ENCODE results near the gene TAS1R3.

The TAS1R3 gene

DNA sequence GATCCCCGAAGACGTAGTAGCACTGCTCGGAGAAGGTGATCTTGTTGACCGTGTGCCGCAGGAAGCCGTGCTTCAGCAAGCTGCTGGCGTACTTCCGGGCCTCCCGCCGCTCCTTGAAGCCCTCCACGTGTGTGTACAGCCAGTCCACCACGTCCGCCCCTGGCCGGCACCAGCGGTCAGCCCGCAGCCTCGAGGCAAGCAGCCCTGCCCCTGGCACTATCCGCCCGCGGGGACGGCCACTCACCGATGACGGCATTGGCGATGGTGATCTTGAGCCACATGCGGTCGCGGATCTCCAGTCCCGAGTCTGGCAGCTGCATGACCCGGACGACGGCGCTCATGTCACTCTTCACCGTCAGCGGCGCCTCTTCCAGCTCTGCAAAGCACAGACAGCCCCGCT lies 7.2 kb downstream of the TAS1R3 start:
- no peak overlapping the region for H3K4me3 ChIP-seq (ENCODE audit: low read length)
- peaks cover 5% of the 10 kb centered on the region; the same call in 1 of the 2 replicates for H4K20me1 ChIP-seq (ENCODE audit: control insufficient read depth, insufficient read depth, low read depth, low read length)
- no peak overlapping the region for H3K4me2 ChIP-seq (ENCODE audit: low read length)
- peaks cover 29% of the 10 kb centered on the region for H3K36me3 ChIP-seq (ENCODE audit: control insufficient read depth, low read length)
- H3K9me3 ChIP-seq (ENCODE audit: control insufficient read depth, insufficient read depth, low read length) = peaks cover 5% of the 10 kb centered on the region; the same call in 1 of the 2 replicates
- no peaks in the 10 kb centered on the region for H3F3A ChIP-seq (ENCODE audit: control insufficient read depth, insufficient read depth)
- H3K79me2 ChIP-seq (ENCODE audit: control insufficient read depth, low read length) = peaks cover 1% of the 10 kb centered on the region
- H3K4me1 ChIP-seq (ENCODE audit: control insufficient read depth, low read length) = no peaks in the 10 kb centered on the region
- TF ChIP-seq EZH2phosphoT487 (IDR thresholded peaks at IDR 0.05; ENCODE audit: borderline replicate concordance, low read length) = no peak
- TF ChIP-seq, protein P1, sequence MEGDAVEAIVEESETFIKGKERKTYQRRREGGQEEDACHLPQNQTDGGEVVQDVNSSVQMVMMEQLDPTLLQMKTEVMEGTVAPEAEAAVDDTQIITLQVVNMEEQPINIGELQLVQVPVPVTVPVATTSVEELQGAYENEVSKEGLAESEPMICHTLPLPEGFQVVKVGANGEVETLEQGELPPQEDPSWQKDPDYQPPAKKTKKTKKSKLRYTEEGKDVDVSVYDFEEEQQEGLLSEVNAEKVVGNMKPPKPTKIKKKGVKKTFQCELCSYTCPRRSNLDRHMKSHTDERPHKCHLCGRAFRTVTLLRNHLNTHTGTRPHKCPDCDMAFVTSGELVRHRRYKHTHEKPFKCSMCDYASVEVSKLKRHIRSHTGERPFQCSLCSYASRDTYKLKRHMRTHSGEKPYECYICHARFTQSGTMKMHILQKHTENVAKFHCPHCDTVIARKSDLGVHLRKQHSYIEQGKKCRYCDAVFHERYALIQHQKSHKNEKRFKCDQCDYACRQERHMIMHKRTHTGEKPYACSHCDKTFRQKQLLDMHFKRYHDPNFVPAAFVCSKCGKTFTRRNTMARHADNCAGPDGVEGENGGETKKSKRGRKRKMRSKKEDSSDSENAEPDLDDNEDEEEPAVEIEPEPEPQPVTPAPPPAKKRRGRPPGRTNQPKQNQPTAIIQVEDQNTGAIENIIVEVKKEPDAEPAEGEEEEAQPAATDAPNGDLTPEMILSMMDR (IDR thresholded peaks at IDR 0.05; ENCODE audit: low read depth, low read length, poor library complexity, severe bottlenecking) = no peak
- no peaks in the 10 kb centered on the region for H3K9me2 ChIP-seq (replicated peaks; ENCODE audit: control insufficient read depth, low read length)
- H3K27ac ChIP-seq (ENCODE audit: low read depth, low read length) = no peak overlapping the region
- H3K27me3 ChIP-seq (ENCODE audit: control insufficient read depth, low read length) = no peaks in the 10 kb centered on the region

DNA sequence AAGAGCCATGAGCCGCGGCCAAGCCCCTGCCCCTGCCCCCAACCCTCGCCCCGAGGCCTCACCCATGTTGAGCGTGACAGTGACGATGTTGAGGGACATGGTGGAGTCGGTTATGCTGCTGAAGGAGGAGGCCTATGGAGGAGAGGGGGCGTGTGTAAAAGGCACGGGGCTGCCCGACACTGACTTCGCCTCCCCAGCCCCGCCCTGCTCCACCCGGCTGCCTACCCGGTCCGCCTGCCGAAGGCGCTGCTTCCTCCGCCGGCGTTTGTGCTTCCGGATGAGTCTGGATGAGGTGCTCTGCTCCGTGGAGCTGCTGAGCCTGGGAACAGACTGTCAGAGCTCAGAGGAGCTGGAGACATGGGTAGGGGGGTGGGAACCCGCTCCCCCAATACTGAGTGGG lies 9.1 kb downstream of the TAS1R3 start:
- H3K27me3 ChIP-seq (ENCODE audit: control insufficient read depth, low read length) = no peaks in the 10 kb centered on the region
- H3K9me2 ChIP-seq (replicated peaks; ENCODE audit: control insufficient read depth, low read length) = no peaks in the 10 kb centered on the region
- H3K79me2 ChIP-seq (ENCODE audit: control insufficient read depth, low read length) = peaks cover 19% of the 10 kb centered on the region
- H3K36me3 ChIP-seq (ENCODE audit: control insufficient read depth, low read length) = peaks cover 29% of the 10 kb centered on the region
- no peak overlapping the region for H3K4me2 ChIP-seq (ENCODE audit: low read length)
- no peak overlapping the region for H3K27ac ChIP-seq (ENCODE audit: low read depth, low read length)
- H4K20me1 ChIP-seq (ENCODE audit: control insufficient read depth, insufficient read depth, low read depth, low read length) = peaks cover 5% of the 10 kb centered on the region; the same call in 1 of the 2 replicates
- H3F3A ChIP-seq (ENCODE audit: control insufficient read depth, insufficient read depth) = no peaks in the 10 kb centered on the region
- H3K4me3 ChIP-seq (ENCODE audit: low read length) = no peak overlapping the region
- H3K4me1 ChIP-seq (ENCODE audit: control insufficient read depth, low read length) = no peaks in the 10 kb centered on the region
- no peak for TF ChIP-seq EZH2phosphoT487 (IDR thresholded peaks at IDR 0.05; ENCODE audit: borderline replicate concordance, low read length)
- TF ChIP-seq, protein P1 (IDR thresholded peaks at IDR 0.05; ENCODE audit: low read depth, low read length, poor library complexity, severe bottlenecking) = no peak
- peaks cover 5% of the 10 kb centered on the region; the same call in 1 of the 2 replicates for H3K9me3 ChIP-seq (ENCODE audit: control insufficient read depth, insufficient read depth, low read length)

DNA sequence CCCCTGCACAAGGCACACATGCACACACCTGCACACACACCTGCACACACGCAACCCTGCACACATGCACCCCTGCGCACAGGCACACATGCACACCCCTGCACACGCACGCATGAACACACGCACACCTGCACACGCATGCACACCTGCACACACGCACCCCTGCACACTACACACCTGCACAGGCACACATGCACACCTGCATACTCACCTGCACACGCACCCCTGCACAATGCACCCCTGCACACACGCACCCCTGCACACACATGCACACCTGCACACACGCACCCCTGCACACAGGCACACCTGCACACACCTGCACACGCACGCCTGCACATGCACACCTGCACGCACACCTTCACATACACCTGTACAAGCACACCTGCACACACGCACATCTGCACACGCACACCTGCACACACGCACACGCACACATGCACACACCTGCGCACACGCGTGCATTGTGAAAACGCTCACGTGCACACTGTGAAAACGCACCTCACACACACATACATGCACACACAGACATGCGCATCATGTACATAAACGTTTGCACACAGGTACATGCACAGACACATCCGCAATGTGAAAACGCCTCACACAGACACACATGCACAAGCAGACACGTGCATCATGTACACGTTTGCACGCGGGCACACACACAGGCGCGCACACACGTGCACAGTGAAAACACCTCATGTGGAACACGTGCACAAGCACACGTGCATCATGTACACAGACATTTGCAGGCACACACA lies 9.9 kb downstream of the TAS1R3 start:
- H3K9me3 ChIP-seq (ENCODE audit: control insufficient read depth, insufficient read depth, low read length) = peaks cover 5% of the 10 kb centered on the region; the same call in 1 of the 2 replicates
- no peaks in the 10 kb centered on the region for H3F3A ChIP-seq (ENCODE audit: control insufficient read depth, insufficient read depth)
- H3K79me2 ChIP-seq (ENCODE audit: control insufficient read depth, low read length) = peaks cover 27% of the 10 kb centered on the region
- no peaks in the 10 kb centered on the region for H3K9me2 ChIP-seq (replicated peaks; ENCODE audit: control insufficient read depth, low read length)
- H3K4me3 ChIP-seq (ENCODE audit: low read length) = no peak overlapping the region
- no peak for TF ChIP-seq EZH2phosphoT487 (IDR thresholded peaks at IDR 0.05; ENCODE audit: borderline replicate concordance, low read length)
- TF ChIP-seq, protein P1 (IDR thresholded peaks at IDR 0.05; ENCODE audit: low read depth, low read length, poor library complexity, severe bottlenecking) = no peak
- no peak overlapping the region for H3K4me2 ChIP-seq (ENCODE audit: low read length)
- peaks cover 7% of the 10 kb centered on the region; the same call in 1 of the 2 replicates for H4K20me1 ChIP-seq (ENCODE audit: control insufficient read depth, insufficient read depth, low read depth, low read length)
- H3K36me3 ChIP-seq (ENCODE audit: control insufficient read depth, low read length) = peaks cover 29% of the 10 kb centered on the region
- no peaks in the 10 kb centered on the region for H3K4me1 ChIP-seq (ENCODE audit: control insufficient read depth, low read length)
- H3K27me3 ChIP-seq (ENCODE audit: control insufficient read depth, low read length) = no peaks in the 10 kb centered on the region
- no peak overlapping the region for H3K27ac ChIP-seq (ENCODE audit: low read depth, low read length)

All from DOHH2 (cell line).